NCI-H510A treated with DMSO at 0.1 percent for 48 hours (cell line): ENCODE measurements around the gene GPATCH2.
"Not testable (repeated sequence)": the region's sequence is repeated elsewhere in the genome, so short reads cannot be mapped to it uniquely, and the experiment has no call there.

Experiments
- DNase-seq: peaks from one replicate; lab custom pipeline; 2025; lab: John Stamatoyannopoulos, UW

The GPATCH2 gene

DNA sequence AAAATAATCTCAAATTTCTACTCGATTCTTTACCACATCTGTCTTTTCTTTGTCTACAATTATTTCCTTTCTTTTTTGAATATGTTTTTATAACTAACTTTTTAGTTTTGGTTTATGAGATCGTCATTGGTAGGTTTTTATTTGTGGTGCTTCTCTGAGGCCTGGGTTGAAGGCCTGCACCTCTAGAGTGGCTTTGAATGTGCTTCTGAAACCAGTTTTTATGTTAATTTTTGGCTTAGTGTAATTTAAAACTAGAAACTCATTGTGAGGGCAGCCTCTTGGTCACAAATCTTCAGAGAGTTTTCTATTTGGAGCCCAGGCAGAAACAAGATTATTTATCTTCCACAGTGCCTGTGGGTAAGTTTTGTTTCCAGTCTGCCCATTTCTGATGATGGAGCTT lies 187.0 kb downstream of the GPATCH2 start:
- DNase-seq, result no peak

DNA sequence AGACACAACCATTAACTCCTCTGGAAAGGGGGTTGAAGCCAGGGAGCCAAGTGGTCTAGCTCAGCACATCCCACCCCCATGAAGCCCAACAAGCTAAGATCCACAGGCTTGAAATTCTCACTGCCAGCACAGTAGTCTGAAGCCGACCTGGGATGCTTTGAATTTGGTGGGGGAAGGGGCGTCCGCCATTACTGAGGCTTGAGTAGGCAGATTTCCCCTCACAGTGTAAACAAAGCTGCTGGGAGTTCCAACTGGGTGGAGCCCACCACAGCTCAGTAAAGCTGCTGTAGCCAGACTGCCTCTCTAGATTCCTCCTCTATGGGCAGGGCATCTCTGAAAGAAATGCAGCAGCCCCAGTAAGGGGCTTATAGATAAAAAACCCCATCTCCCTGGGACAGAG lies 193.5 kb downstream of the GPATCH2 start:
- no peak for DNase-seq

DNA sequence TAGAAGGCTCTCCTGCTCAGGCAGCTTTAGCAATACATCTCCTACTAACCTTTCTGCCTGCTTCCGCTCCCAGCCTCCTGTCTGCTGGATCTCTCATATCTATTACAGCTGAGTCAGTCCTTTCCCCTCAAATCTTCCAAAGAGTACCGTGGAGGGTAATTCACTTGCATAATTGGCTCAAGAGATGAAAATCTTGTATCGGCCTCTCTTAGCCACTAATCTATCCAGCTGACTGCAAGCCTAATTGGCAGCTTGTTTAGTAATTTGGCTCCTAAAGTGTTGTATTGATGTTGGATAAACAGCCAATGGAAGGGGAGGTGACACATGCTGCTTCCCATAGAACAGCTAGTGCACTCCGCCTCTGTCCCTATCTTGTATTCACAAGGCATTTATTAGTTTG lies 195.7 kb downstream of the GPATCH2 start:
- DNase-seq, result no peak

- DNase-seq, result no peak
Observed at GRCh38 chr1:217433664-217434063, 197.2 kb downstream of the GPATCH2 start.

- no peak for DNase-seq
Observed at GRCh38 chr1:217432339-217432738, 198.6 kb downstream of the GPATCH2 start.

DNA sequence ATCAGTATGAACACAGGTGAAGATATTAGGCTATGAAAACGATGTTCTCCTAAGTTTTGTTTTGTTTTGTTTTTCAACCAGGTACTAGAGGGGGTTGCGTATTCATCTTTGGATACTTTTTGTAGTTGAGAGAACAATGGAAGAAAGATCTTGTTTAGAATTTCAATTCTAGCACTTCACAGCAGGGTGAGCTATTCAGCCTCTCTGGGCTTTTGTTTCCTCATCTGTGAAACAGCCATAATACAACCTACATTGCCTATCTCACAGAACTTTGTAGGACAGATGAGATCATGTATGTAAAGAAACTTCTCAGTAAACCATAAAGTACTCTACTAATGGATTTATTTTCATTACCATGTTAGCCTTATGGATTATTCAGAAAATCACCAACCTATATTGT lies 199.5 kb downstream of the GPATCH2 start:
- no peak for DNase-seq

DNA sequence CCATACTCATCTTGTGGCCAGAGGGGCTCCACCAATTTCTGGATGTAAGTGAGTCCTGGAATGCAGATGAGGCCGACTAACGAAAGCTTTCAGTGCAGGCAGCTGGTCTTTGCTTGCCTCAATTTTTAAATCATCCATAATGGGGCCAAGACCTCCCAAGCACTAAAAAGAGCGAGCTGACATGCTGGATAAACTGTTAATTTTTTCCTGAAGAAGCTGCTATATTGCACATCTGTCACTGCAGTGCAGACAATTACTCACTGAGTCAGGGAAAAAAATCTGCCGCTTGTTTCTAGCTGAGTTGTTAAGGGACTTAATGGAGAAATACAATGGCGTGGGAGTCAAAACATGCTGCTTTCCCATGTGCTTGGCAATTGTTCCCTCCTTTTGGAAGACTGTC lies 205.5 kb downstream of the GPATCH2 start:
- DNase-seq, result no peak

GRCh38 chr1:217419194-217419551 lies 211.7 kb downstream of the GPATCH2 start:
- DNase-seq, result no peak

- DNase-seq, result no peak
Observed at GRCh38 chr1:217418269-217419193, 212.4 kb downstream of the GPATCH2 start.

GRCh38 chr1:217417363-217417762 lies 213.5 kb downstream of the GPATCH2 start:
- DNase-seq, result no peak

- DNase-seq, result no peak
Observed at GRCh38 chr1:217407534-217408001, 223.3 kb downstream of the GPATCH2 start.

DNA sequence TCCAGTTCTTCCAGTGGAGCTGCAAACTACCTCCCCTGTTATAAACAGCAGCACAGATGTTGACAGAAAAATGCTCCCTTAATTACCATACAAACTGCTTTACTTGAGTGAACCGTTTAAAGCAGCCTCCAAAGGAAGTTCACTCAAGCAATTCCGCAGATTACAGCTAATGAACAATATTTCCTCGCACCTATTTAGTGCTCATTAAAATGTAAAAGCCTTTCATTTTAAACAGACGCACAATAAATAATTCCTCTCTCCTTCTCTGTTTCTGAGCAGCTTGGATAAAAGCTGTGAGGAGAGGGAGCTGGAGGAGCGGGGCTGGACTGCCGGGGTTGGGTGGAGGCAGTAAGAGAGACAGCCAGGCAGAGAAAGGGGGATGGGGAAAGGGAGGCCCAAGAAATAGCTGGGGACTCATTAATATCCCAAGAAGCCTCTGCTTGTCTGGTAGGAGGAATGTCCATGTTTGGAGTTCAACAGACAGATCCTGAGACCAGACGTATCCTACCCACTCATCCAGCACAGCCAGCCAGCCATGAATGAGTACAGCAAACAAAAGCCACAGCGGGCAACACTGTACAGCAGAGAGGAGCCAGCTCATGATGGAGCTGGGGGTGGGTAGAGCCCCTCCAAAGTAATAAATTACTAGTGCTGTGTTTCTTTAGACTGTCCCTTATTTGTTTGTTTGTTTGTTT lies 227.7 kb downstream of the GPATCH2 start:
- no peak for DNase-seq

- no peak for DNase-seq
Observed at GRCh38 chr1:217402301-217402700, 228.6 kb downstream of the GPATCH2 start.

GRCh38 chr1:217393896-217394295 lies 237.0 kb downstream of the GPATCH2 start:
- no peak for DNase-seq

- no peak for DNase-seq
Observed at GRCh38 chr1:217392441-217392840, 238.4 kb downstream of the GPATCH2 start.

DNA sequence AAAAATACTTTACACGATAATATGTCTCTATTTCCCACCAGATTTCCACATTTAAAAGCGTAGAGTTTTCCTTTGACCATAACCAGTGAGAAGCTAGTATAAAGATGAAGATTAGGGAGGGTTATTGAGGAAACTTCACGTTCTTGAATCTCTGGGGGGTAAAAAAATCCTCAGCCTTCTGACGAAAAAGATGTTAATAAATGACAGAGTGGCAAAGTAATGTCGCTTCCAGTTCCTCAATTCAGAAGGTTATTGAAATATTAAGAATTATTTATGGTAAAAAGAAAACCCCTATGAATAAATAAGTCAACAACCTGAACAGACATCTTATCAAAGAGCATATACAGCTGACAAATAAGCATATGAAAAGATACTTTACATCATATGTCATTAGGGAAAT lies 241.0 kb downstream of the GPATCH2 start:
- DNase-seq, result no peak

GRCh38 chr1:217388522-217389065 lies 242.3 kb downstream of the GPATCH2 start:
- no peak for DNase-seq

- not testable (repeated sequence) for DNase-seq
Observed at GRCh38 chr1:217381773-217382172, 249.1 kb downstream of the GPATCH2 start.

- not testable (repeated sequence) for DNase-seq
Observed at GRCh38 chr1:217379804-217380203, 251.1 kb downstream of the GPATCH2 start.

DNA sequence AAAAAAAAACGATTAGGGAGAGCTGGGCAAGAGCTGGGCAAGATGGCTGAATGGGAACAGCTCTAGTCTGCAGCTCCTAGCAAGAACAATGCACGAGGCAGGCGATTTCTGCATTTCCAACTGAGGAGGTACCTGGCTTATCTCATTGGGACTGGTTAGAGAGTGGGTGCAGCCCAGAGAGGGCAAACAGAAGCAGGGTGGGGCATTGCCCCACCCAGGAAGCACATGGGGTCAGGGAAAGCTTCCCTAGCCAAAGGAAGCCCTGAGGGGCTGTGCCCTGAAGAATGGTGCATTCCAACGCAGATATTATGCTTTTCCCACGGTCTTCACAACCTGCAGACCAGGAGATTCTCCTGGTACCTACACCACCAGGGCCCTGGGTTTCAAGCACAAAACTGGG lies 251.6 kb downstream of the GPATCH2 start:
- no peak for DNase-seq
